Esophagus muscularis mucosa (tissue), 4 donors: Measurements from ENCODE around the gene DOCK6.

Source experiments
- CTCF ChIP-seq, 3 experiments: fragments of 200-600 bp in 2 of 3; fragments of 450-650 bp in 1 of 3; sonication (generic) in 2 of 3; IDR thresholded peaks; one replicate each; pipeline ENCODE4 v1.5.1; 2017 to 2019; ENCODE audit warnings: antibody characterized with exemption in 3 of 3, mild to moderate bottlenecking in 2 of 3, moderate library complexity in 1 of 3
- EP300 ChIP-seq: sonication (generic); formaldehyde crosslinking; IDR thresholded peaks from one replicate; pipeline ENCODE4 v1.6.1; 2017; ENCODE audit warnings: antibody characterized with exemption
- POLR2A ChIP-seq: fragments of 450-650 bp; IDR thresholded peaks from one replicate; pipeline ENCODE4 v1.6.1; 2017; ENCODE audit warnings: antibody characterized with exemption, moderate library complexity, mild to moderate bottlenecking, low read depth

GRCh38 chr19:11154683-11155047 is 107.7 kb downstream of the DOCK6 start:
- no peak for TF ChIP-seq CTCF (IDR thresholded peaks at IDR 0.05)
- TF ChIP-seq EP300 = no peak
- TF ChIP-seq POLR2A = no peak
